ENCODE measurements around the gene LGALS7B.
"Not testable (repeated sequence)": the region's sequence is repeated elsewhere in the genome, so short reads cannot be mapped to it uniquely, and the experiment has no call there.

Gene LGALS7B

GRCh38 chr19:38815059-38816001 is 26.3 kb downstream of the LGALS7B start:
- TF ChIP-seq, protein P1, sequence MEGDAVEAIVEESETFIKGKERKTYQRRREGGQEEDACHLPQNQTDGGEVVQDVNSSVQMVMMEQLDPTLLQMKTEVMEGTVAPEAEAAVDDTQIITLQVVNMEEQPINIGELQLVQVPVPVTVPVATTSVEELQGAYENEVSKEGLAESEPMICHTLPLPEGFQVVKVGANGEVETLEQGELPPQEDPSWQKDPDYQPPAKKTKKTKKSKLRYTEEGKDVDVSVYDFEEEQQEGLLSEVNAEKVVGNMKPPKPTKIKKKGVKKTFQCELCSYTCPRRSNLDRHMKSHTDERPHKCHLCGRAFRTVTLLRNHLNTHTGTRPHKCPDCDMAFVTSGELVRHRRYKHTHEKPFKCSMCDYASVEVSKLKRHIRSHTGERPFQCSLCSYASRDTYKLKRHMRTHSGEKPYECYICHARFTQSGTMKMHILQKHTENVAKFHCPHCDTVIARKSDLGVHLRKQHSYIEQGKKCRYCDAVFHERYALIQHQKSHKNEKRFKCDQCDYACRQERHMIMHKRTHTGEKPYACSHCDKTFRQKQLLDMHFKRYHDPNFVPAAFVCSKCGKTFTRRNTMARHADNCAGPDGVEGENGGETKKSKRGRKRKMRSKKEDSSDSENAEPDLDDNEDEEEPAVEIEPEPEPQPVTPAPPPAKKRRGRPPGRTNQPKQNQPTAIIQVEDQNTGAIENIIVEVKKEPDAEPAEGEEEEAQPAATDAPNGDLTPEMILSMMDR (conservative IDR thresholded peaks at IDR 0.05; ENCODE audit: low read length): no peak
- H3K4me3 ChIP-seq (ENCODE audit: low read length): no peak overlapping the region
- no peak for DNase-seq (ENCODE audit: low read depth)

- TF ChIP-seq, protein P1 (conservative IDR thresholded peaks at IDR 0.05; ENCODE audit: low read length): no peak
- DNase-seq (ENCODE audit: low read depth): no peak
- no peak overlapping the region for H3K4me3 ChIP-seq (ENCODE audit: low read length)
Measured at GRCh38 chr19:38816131-38816750, 27.2 kb downstream of the LGALS7B start.

DNA sequence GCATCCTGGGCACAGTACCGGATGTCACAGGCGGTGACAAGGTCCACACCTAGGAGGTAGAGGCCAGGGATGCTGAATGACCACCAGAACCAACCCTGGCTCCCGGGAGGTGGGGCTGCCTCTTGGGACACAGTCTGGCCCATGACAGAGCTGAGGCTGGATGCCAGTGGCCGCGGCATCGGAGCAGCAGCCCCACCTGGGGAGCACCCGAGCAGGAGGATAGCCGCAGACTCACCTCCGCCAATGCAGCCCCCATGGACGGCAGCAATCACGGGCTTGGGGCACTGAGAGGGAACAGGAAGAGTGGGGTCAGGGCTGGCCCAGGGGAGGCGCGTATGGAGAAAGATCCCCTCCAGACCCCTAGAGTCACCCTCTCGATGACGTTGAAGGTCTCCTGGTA is 28.1 kb downstream of the LGALS7B start:
- TF ChIP-seq, protein P1 (conservative IDR thresholded peaks at IDR 0.05; ENCODE audit: low read length): no peak
- no peak overlapping the region for H3K4me3 ChIP-seq (ENCODE audit: low read length)
- DNase-seq (ENCODE audit: low read depth): no peak

DNA sequence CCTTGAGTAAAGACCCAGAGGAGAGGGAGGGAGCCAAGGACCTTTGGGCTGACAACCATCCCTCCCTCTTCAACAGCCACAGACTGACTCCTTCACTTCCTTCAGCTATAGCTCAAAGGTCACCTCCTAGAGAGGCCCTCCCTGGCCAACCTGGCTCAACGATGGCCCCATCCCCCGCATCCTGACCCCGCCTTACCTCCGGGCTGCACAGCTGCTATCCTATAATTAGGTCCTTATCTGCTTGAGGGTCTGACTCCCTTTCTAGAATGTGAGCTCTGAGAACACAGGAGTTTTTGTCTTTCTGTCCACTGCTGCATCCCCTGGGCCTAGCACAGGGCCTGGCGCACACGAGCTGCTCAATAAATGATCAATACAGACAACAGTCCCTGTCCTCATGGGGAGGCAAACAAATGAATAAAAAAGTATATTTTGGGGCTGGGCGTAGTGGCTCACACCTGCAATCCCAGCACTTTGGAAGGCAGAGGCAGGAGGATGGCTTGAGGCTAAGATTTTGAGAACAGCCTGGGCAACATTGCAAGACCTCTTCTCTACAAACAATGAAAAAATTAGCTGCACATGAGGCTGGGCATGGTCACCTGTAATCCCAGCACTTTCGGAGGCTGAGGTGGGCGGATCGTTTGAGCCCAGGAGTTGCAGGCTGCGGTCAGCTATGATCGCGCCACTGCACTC is 30.4 kb downstream of the LGALS7B start:
- DNase-seq (ENCODE audit: low read depth): no peak

GRCh38 chr19:38821230-38821825 is 32.3 kb downstream of the LGALS7B start:
- DNase-seq (ENCODE audit: low read depth); H3K4me3 ChIP-seq (ENCODE audit: low read length): not testable (repeated sequence)

More for the DNA sequence above, 30.4 kb downstream of the LGALS7B start:
- H3K4me3 ChIP-seq (ENCODE audit: low read length): no peak overlapping the region
- TF ChIP-seq, protein P1 (conservative IDR thresholded peaks at IDR 0.05; ENCODE audit: low read length): no peak

GRCh38 chr19:38825936-38826335 is 36.9 kb downstream of the LGALS7B start:
- DNase-seq (ENCODE audit: low read depth): not testable (repeated sequence)

DNA sequence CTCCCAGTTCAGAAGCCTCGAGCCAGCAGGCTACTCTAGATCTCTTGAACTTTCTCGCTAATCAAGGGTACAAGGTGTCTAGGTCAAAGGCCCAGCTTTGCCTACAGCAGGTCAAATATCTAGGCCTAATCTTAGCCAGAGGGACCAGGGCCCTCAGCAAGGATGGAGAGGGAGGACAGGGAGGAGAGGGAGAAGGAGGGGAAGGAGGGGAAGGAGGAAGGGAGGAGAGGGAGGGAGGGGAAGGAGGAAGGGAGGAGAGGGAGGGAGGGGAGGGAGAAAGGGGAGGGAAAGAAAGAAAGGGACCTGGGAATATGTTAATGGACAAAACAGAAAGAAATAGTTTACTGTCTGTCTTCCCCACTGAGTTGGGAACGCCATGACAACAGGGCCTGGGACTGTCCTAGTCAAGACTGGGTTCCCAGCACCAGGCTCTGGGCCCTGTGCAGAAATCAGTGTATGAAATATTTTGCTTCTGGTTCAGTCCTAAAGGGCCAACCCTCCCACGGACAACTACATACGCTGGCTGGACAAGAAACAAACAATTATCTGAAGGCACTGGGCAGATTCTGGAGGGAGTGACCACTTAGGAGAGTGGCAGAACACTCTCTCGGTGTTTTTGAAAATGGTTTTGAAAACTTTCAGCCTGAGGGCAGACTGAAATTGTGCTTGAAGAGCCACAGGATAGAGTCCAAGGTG is 38.0 kb downstream of the LGALS7B start:
- no peak for DNase-seq (ENCODE audit: low read depth)
- TF ChIP-seq, protein P1 (conservative IDR thresholded peaks at IDR 0.05; ENCODE audit: low read length): no peak
- no peak overlapping the region for H3K4me3 ChIP-seq (ENCODE audit: low read length)

More at GRCh38 chr19:38825936-38826335, 36.9 kb downstream of the LGALS7B start:
- H3K4me3 ChIP-seq (ENCODE audit: low read length): not testable (repeated sequence)

- DNase-seq (ENCODE audit: low read depth): peak; percentile 75
Measured at GRCh38 chr19:38829203-38829602, 40.2 kb downstream of the LGALS7B start.

More at GRCh38 chr19:38829203-38829602, 40.2 kb downstream of the LGALS7B start:
- not testable (repeated sequence) for H3K4me3 ChIP-seq (ENCODE audit: low read length)

All from AG10803 (cell line).